Neural progenitor cell (in vitro differentiated cells): ENCODE results near the gene COTL1. TPM values are rescaled to one million over a fixed set of nuclear protein-coding genes. Genes with fewer than 3 reads are reported as not detected.
"Not testable (repeated sequence)": the region's sequence is repeated elsewhere in the genome, so short reads cannot be mapped to it uniquely, and the experiment has no call there.

Experiments
- DNase-seq: peaks from one replicate; pipeline ENCODE4 v3.0.0-alpha.2; 2016; ENCODE audit warnings: low spot score
- H2AFZ ChIP-seq: fragments of 200-600 bp; sonication (generic); replicated peaks from 2 replicates; pipeline ENCODE4 v1.6.1; 2016; ENCODE audit warnings: antibody characterized with exemption
- H3F3A ChIP-seq: fragments of 200-600 bp; sonication (generic); 2 replicates; pipeline ENCODE4 v1.6.1; 2016; ENCODE audit warnings: antibody characterized with exemption, low read depth
- H3K27ac ChIP-seq: fragments of 200-600 bp; sonication (generic); 2 replicates; pipeline ENCODE4 v1.5.1; 2016; ENCODE audit warnings: mild to moderate bottlenecking
- H3K27me3 ChIP-seq: fragments of 200-600 bp; sonication (generic); 2 replicates; pipeline ENCODE4 v1.6.1; 2016; ENCODE audit warnings: mild to moderate bottlenecking, moderate library complexity
- H3K36me3 ChIP-seq: fragments of 200-600 bp; sonication (generic); 2 replicates; pipeline ENCODE4 v1.5.1; 2016
- H3K4me1 ChIP-seq: fragments of 200-600 bp; sonication (generic); 2 replicates; pipeline ENCODE4 v1.6.1; 2016; ENCODE audit warnings: mixed run types
- H3K4me2 ChIP-seq: fragments of 200-600 bp; sonication (generic); 2 replicates; pipeline ENCODE4 v1.6.1; 2016
- H3K4me3 ChIP-seq: fragments of 200-600 bp; sonication (generic); 2 replicates; pipeline ENCODE4 v1.5.1; 2016
- H3K79me2 ChIP-seq: fragments of 200-600 bp; sonication (generic); 2 replicates; pipeline ENCODE4 v1.6.1; 2016; ENCODE audit warnings: low read depth
- H3K9ac ChIP-seq: fragments of 200-600 bp; sonication (generic); 2 replicates; pipeline ENCODE4 v1.6.1; 2016
- H3K9me3 ChIP-seq: fragments of 200-600 bp; sonication (generic); 2 replicates; pipeline ENCODE4 v1.5.1; 2016; ENCODE audit warnings: low read depth
- H4K20me1 ChIP-seq: fragments of 200-600 bp; sonication (generic); 2 replicates; pipeline ENCODE4 v1.6.1; 2016; ENCODE audit warnings: low read depth
- H3K27ac Mint-ChIP-seq: 3 replicates; pipeline ENCODE4 v1.8.0; 2021; ENCODE audit warnings: mixed read lengths
- H3K27me3 Mint-ChIP-seq: 2 replicates; pipeline ENCODE4 v1.8.0; 2022; ENCODE audit warnings: low read depth, mild to moderate bottlenecking, inconsistent platforms, moderate library complexity, mixed read lengths; ENCODE audit not compliant: insufficient read depth
- H3K36me3 Mint-ChIP-seq: 3 replicates; pipeline ENCODE4 v1.8.0; 2021; ENCODE audit warnings: mixed read lengths
- H3K4me1 Mint-ChIP-seq: 3 replicates; pipeline ENCODE4 v1.8.0; 2021; ENCODE audit warnings: mixed read lengths
- H3K4me3 Mint-ChIP-seq: 3 replicates; pipeline ENCODE4 v1.8.0; 2021; ENCODE audit warnings: mild to moderate bottlenecking, moderate library complexity, mixed read lengths
- H3K9me3 Mint-ChIP-seq: 3 replicates; pipeline ENCODE4 v1.8.0; 2020; ENCODE audit warnings: mixed read lengths
- EZH2 ChIP-seq: fragments of 200-600 bp; sonication (generic); IDR thresholded peaks from 2 replicates; pipeline ENCODE4 v1.6.1; 2017; ENCODE audit warnings: antibody characterized with exemption, mild to moderate bottlenecking, moderate library complexity
- EZH2phosphoT487 ChIP-seq: fragments of 200-600 bp; sonication (generic); IDR thresholded peaks from 2 replicates; pipeline ENCODE4 v1.6.1; 2017; ENCODE audit warnings: antibody characterized with exemption
- total RNA-seq: library from RNA; depleted of rRNA; stranded (reverse); fragments of >200 nt; gene quantifications from 2 replicates; pipeline ENCODE4 v1.2.3, GENCODE V29; 2015; ENCODE audit warnings: low replicate concordance
- TF ChIP-seq, protein P1 (sequence below): fragments of 200-600 bp; sonication (generic); IDR thresholded peaks from 2 replicates; pipeline ENCODE4 v1.5.1; 2017; ENCODE audit warnings: antibody characterized with exemption, mild to moderate bottlenecking

COTL1 gene
- total RNA-seq, 1 donor from 2014 or later = 46.9 TPM

DNA sequence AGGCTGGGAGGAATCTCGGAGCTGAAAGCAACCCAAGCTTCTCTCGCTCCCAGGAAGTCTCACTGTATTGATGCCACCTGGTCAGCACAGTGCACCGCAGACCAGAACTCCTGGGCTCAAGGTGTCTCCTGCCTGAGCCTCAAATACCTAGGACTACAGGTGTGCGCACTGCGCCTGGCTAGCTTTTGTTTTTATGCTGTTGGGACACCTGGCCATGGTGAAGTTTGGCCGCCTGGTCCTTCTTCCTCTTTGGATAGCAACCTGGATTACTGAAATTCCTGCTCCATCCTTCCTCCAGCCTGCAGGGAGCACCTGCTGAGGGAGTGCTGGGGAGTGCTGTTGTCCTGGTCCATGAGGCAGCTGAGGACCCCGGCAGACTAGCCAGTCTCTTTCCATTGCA, 56.6 kb downstream of the COTL1 start:
- Histone ChIP-seq H3K27me3 (no peaks in the 10 kb centered on the region), H3K27ac (no peak overlapping the region), H3K36me3 (no peaks in the 10 kb centered on the region), H3K79me2 (no peaks in the 10 kb centered on the region), H3K9me3 (no peaks in the 10 kb centered on the region), H3F3A (peaks cover 19% of the 10 kb centered on the region), H3K4me2 (no peak overlapping the region), H3K4me3 (no peak overlapping the region), H3K4me1 (peaks cover 11% of the 10 kb centered on the region), H3K9ac (no peak overlapping the region), H4K20me1 (no peaks in the 10 kb centered on the region), H2AFZ (no peak overlapping the region)
- H3K27ac Mint-ChIP-seq = no peak overlapping the region
- peaks cover 26% of the 10 kb centered on the region for H3K36me3 Mint-ChIP-seq
- no peak overlapping the region for H3K4me3 Mint-ChIP-seq
- no peak for DNase-seq
- peaks cover 8% of the 10 kb centered on the region for H3K27me3 Mint-ChIP-seq
- peaks cover 46% of the 10 kb centered on the region for H3K4me1 Mint-ChIP-seq
- H3K9me3 Mint-ChIP-seq = no peaks in the 10 kb centered on the region
- no peak for TF ChIP-seq EZH2phosphoT487
- no peak for TF ChIP-seq EZH2
- TF ChIP-seq, protein P1, sequence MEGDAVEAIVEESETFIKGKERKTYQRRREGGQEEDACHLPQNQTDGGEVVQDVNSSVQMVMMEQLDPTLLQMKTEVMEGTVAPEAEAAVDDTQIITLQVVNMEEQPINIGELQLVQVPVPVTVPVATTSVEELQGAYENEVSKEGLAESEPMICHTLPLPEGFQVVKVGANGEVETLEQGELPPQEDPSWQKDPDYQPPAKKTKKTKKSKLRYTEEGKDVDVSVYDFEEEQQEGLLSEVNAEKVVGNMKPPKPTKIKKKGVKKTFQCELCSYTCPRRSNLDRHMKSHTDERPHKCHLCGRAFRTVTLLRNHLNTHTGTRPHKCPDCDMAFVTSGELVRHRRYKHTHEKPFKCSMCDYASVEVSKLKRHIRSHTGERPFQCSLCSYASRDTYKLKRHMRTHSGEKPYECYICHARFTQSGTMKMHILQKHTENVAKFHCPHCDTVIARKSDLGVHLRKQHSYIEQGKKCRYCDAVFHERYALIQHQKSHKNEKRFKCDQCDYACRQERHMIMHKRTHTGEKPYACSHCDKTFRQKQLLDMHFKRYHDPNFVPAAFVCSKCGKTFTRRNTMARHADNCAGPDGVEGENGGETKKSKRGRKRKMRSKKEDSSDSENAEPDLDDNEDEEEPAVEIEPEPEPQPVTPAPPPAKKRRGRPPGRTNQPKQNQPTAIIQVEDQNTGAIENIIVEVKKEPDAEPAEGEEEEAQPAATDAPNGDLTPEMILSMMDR = no peak

- H2AFZ ChIP-seq = no peak overlapping the region
- H3K9me3 ChIP-seq = no peaks in the 10 kb centered on the region
- H3K27ac ChIP-seq = no peak overlapping the region
- peaks cover 29% of the 10 kb centered on the region for H3F3A ChIP-seq
- peak overlapping the region; percentile 7 for H3K27ac Mint-ChIP-seq
- peaks cover 12% of the 10 kb centered on the region for H3K27me3 Mint-ChIP-seq
- no peak for TF ChIP-seq EZH2phosphoT487
- TF ChIP-seq EZH2 = no peak
- TF ChIP-seq, protein P1 = no peak
- no peaks in the 10 kb centered on the region for H3K36me3 ChIP-seq
- H3K4me3 Mint-ChIP-seq = no peak overlapping the region
- no peak overlapping the region for H3K9ac ChIP-seq
- no peaks in the 10 kb centered on the region for H3K27me3 ChIP-seq
- peaks cover 46% of the 10 kb centered on the region for H3K4me1 Mint-ChIP-seq
- no peaks in the 10 kb centered on the region for H3K79me2 ChIP-seq
- H3K4me3 ChIP-seq = no peak overlapping the region
- H3K4me1 ChIP-seq = peaks cover 16% of the 10 kb centered on the region
- no peaks in the 10 kb centered on the region for H4K20me1 ChIP-seq
- no peak overlapping the region for H3K4me2 ChIP-seq
- no peak for DNase-seq
- peaks cover 16% of the 10 kb centered on the region for H3K36me3 Mint-ChIP-seq
- H3K9me3 Mint-ChIP-seq = no peaks in the 10 kb centered on the region
Observed at GRCh38 chr16:84560269-84560668, 57.6 kb downstream of the COTL1 start.

- Histone ChIP-seq H3K36me3 (no peaks in the 10 kb centered on the region), H2AFZ (peak overlapping the region; percentile 63), H3K4me3 (no peak overlapping the region), H3K9ac (no peak overlapping the region), H3K4me2 (no peak overlapping the region), H3F3A (peaks cover 31% of the 10 kb centered on the region), H3K4me1 (peaks cover 21% of the 10 kb centered on the region), H3K27me3 (no peaks in the 10 kb centered on the region), H3K27ac (no peak overlapping the region), H3K79me2 (no peaks in the 10 kb centered on the region), H4K20me1 (no peaks in the 10 kb centered on the region), H3K9me3 (no peaks in the 10 kb centered on the region)
- peaks cover 10% of the 10 kb centered on the region for H3K27me3 Mint-ChIP-seq
- H3K36me3 Mint-ChIP-seq = peaks cover 12% of the 10 kb centered on the region
- no peak for DNase-seq
- peak overlapping the region; percentile 33 for H3K4me3 Mint-ChIP-seq
- H3K27ac Mint-ChIP-seq = no peak overlapping the region
- TF ChIP-seq EZH2phosphoT487 (no peak), EZH2 (no peak)
- TF ChIP-seq, protein P1 = no peak
- H3K4me1 Mint-ChIP-seq = peaks cover 55% of the 10 kb centered on the region
- H3K9me3 Mint-ChIP-seq = no peaks in the 10 kb centered on the region
Observed at GRCh38 chr16:84559311-84559932, 58.5 kb downstream of the COTL1 start.

DNA sequence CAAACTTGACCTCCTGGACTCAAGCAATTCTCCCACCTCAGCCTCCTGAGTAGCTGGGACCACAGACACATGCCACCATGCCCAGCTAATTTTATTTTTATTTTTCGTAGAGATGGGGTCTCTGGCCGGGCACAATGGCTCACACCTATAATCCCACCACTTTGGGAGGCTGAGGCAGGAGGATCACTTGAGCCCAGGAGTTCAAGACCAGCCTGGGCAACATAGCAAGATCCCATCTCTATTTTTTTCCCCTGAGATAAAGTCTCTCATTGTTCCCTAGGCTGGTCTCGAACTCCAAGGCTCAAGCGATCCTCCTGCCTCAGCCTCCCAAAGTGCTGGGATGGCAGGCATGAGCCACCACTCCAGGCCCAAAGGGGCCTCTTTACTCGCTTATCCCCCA, 59.0 kb downstream of the COTL1 start:
- H3K4me1 Mint-ChIP-seq = peaks cover 61% of the 10 kb centered on the region
- not testable (repeated sequence) for H2AFZ ChIP-seq, H3K27me3 ChIP-seq, H3K27ac Mint-ChIP-seq, H3K9ac ChIP-seq, H3K36me3 ChIP-seq, DNase-seq, H3K4me2 ChIP-seq, H3K4me3 Mint-ChIP-seq, H3K9me3 Mint-ChIP-seq, H4K20me1 ChIP-seq, H3K9me3 ChIP-seq, H3K79me2 ChIP-seq, H3K4me3 ChIP-seq, H3K27ac ChIP-seq, H3K36me3 Mint-ChIP-seq
- H3K4me1 ChIP-seq = peaks cover 21% of the 10 kb centered on the region
- H3K27me3 Mint-ChIP-seq = peaks cover 10% of the 10 kb centered on the region
- peaks cover 31% of the 10 kb centered on the region for H3F3A ChIP-seq
